NCI-H446 treated with DMSO at 0.1 percent for 48 hours (cell line): ENCODE results near the gene SLC35B1.
A peak's percentile ranks its signal among the peaks of the same experiment; 100 is the strongest.
"Not testable (repeated sequence)": the region's sequence is repeated elsewhere in the genome, so short reads cannot be mapped to it uniquely, and the experiment has no call there.

Experiments used
- DNase-seq: peaks from one replicate; lab custom pipeline; 2025; lab: John Stamatoyannopoulos, UW

Gene SLC35B1

GRCh38 chr17:49734515-49735490 is 27.0 kb upstream of the SLC35B1 start:
- DNase-seq = no peak

- DNase-seq = no peak
Observed at GRCh38 chr17:49731435-49731831, 23.7 kb upstream of the SLC35B1 start.

- DNase-seq = no peak
Observed at GRCh38 chr17:49730785-49731434, 23.1 kb upstream of the SLC35B1 start.

GRCh38 chr17:49730078-49730784 is 22.5 kb upstream of the SLC35B1 start:
- peak; percentile 3 for DNase-seq

GRCh38 chr17:49729069-49729468 is 21.3 kb upstream of the SLC35B1 start:
- DNase-seq = no peak

- no peak for DNase-seq
Observed at GRCh38 chr17:49728425-49728824, 20.7 kb upstream of the SLC35B1 start.

GRCh38 chr17:49727380-49727779 is 19.6 kb upstream of the SLC35B1 start:
- DNase-seq = no peak

- DNase-seq = no peak
Observed at GRCh38 chr17:49725452-49726130, 17.8 kb upstream of the SLC35B1 start.

GRCh38 chr17:49724552-49724951 is 16.8 kb upstream of the SLC35B1 start:
- not testable (repeated sequence) for DNase-seq

- no peak for DNase-seq
Observed at GRCh38 chr17:49723423-49723822, 15.7 kb upstream of the SLC35B1 start.

GRCh38 chr17:49722066-49722465 is 14.3 kb upstream of the SLC35B1 start:
- DNase-seq = no peak

GRCh38 chr17:49717371-49717861 is 9.7 kb upstream of the SLC35B1 start:
- DNase-seq = no peak

- DNase-seq = no peak
Observed at GRCh38 chr17:49716668-49717364, 9.1 kb upstream of the SLC35B1 start.

GRCh38 chr17:49715717-49716279 is 8.0 kb upstream of the SLC35B1 start:
- no peak for DNase-seq

- no peak for DNase-seq
Observed at GRCh38 chr17:49715216-49715615, 7.5 kb upstream of the SLC35B1 start.

GRCh38 chr17:49708515-49709183 is 885 bp upstream of the SLC35B1 start:
- DNase-seq = no peak

- no peak for DNase-seq
Observed at GRCh38 chr17:49707246-49707607, 537 bp downstream of the SLC35B1 start.

- no peak for DNase-seq
Observed at GRCh38 chr17:49705254-49705653, 2.5 kb downstream of the SLC35B1 start.

GRCh38 chr17:49703557-49704277 is 4.0 kb downstream of the SLC35B1 start:
- DNase-seq = no peak

- DNase-seq = no peak
Observed at GRCh38 chr17:49700960-49701359, 6.8 kb downstream of the SLC35B1 start.
